GM08714 (cell line): ENCODE measurements around the gene STOX2.
"Not testable (repeated sequence)": the region's sequence is repeated elsewhere in the genome, so short reads cannot be mapped to it uniquely, and the experiment has no call there.

Experiments
- H3K4me3 ChIP-seq: fragments of 200-500 bp; sonication (Bioruptor generic); 2 replicates; pipeline ENCODE4 v1.5.1; 2014; ENCODE audit warnings: mild to moderate bottlenecking, low read length, inconsistent platforms
- ZNF274 ChIP-seq: IDR thresholded peaks from 2 replicates; pipeline ENCODE4 v1.6.1; 2012; ENCODE audit warnings: mild to moderate bottlenecking, low read depth, low read length

Gene STOX2

GRCh38 chr4:184030764-184031163, 125.7 kb downstream of the STOX2 start:
- no peak for TF ChIP-seq ZNF274
- H3K4me3 ChIP-seq = no peak overlapping the region

DNA sequence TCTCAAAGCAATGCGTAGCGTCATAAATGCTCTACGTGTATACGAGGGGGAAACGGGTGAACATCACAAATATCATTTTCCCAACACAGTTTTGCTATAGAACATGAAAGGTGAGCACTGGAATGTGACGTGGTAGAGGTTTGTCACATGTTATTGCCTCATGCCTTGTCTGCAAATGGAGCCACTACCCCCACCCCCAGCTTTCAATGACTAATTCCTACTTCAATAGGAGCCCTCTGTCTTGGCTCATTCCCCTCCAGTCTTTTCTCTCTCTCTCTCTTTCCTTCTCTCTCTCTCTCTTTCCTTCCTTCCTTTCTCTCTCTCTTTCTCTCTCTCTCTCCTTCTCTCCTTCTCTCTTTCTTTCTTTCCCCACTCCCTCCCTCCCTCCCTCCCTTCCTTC, 127.0 kb downstream of the STOX2 start:
- no peak overlapping the region for H3K4me3 ChIP-seq
- TF ChIP-seq ZNF274 = no peak

DNA sequence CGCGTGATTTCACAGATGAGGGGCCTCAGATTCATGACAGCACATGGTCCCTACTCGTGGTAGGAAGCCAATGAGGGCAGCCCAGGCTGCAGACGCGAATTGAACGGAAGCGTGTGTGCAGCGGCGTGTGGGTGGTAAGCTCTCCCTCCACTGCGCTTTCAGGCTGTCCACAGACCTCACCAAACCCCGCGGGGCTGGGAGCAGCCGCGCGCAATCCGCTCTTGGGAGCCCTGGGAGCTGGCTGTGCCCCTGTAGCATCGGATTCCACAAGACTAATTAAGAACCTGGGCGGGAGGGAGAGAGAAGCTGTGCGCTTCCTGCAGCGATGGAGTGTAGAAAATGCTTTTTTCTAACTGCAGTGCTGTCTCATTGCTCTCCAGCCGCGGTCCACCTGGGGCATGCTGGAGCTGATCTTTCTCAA, 134.9 kb downstream of the STOX2 start:
- H3K4me3 ChIP-seq = no peak overlapping the region
- no peak for TF ChIP-seq ZNF274

DNA sequence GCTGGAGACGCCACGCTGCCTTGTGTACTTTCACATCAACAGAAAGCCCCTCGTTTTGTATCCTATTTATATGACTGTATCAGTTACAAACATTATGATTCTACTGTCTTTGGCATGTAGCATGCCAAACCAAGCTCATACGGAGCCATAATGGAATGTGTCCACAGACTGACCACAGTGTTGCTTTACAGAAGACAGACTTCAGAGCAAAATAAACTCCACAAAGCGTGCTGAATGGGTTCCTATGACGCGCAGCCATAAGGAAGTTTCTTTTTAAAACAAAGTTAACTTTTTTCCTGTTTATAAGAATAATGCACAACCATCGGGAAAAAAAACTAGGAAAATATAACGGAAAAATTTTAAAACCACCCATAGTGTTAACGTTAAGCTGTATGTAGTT, 136.0 kb downstream of the STOX2 start:
- TF ChIP-seq ZNF274 = no peak
- H3K4me3 ChIP-seq = no peak overlapping the region

GRCh38 chr4:184046148-184046547, 141.0 kb downstream of the STOX2 start:
- no peak overlapping the region for H3K4me3 ChIP-seq
- no peak for TF ChIP-seq ZNF274

- H3K4me3 ChIP-seq = not testable (repeated sequence)
Measured at GRCh38 chr4:184051262-184051661, 146.2 kb downstream of the STOX2 start.

- TF ChIP-seq ZNF274 = no peak
- no peak overlapping the region for H3K4me3 ChIP-seq
Measured at GRCh38 chr4:184052616-184053015, 147.5 kb downstream of the STOX2 start.

GRCh38 chr4:184053434-184053833, 148.3 kb downstream of the STOX2 start:
- no peak overlapping the region for H3K4me3 ChIP-seq
- TF ChIP-seq ZNF274 = no peak

DNA sequence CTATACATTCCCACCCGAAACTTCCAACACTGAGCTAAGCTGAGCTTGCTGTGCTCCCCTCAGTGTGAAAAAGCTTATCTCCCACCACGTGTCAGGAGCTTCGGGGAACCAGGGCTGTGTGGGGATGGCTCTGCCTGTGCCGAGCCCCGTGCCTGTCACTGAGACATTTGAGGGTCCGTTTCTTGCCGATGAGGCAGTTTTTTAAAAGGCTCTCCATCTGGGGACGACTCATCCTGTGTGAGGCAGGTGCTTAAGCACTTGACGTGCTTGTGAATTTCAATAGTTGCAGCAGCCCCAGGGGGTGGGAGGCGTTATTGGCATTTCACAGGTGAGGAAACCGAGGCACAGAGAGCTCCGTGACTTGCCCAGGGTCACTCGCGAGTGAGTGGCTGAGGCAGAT, 151.8 kb downstream of the STOX2 start:
- no peak overlapping the region for H3K4me3 ChIP-seq
- no peak for TF ChIP-seq ZNF274

- TF ChIP-seq ZNF274 = no peak
- H3K4me3 ChIP-seq = no peak overlapping the region
Measured at GRCh38 chr4:184058026-184058425, 152.9 kb downstream of the STOX2 start.

GRCh38 chr4:184059099-184059498, 154.0 kb downstream of the STOX2 start:
- H3K4me3 ChIP-seq = no peak overlapping the region
- no peak for TF ChIP-seq ZNF274

DNA sequence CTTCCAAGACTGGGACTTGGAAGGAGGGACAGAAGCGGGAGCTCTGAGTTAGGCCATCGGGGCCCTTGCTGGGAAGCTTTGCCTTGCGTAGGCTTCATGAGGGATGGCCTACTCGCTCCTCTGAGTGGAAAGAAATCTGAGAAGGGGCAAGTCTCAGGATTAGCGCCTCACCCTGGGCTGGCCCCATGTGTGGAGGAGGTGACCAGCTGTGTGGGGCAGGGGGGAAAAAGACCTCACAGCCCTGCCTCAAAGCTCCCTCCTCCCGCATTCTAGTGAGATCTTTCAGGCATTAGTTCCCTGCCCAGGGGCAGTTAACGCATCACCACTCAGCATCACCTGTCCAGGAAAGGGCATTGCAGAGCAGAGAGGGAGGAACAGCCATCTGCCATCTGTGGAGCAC, 156.5 kb downstream of the STOX2 start:
- TF ChIP-seq ZNF274 = no peak
- H3K4me3 ChIP-seq = no peak overlapping the region

DNA sequence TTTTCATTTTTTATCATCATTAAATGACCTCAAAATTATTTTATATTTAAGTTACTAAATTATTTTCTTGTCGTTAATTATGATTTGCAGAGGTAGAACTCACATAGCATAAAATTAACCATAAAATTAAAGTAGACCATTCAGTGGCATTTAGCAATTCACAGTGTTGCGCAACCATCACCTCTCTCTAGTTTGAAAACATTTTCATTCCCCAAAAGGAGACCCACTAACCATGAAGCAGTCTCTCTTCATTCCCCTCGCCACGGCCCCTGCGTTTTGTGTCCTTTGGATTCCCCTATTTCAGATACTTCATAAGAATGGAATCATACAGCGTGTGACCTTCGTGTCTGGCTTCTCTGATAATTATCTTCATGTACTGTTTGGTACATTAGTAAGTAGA, 157.7 kb downstream of the STOX2 start:
- H3K4me3 ChIP-seq = no peak overlapping the region
- no peak for TF ChIP-seq ZNF274

DNA sequence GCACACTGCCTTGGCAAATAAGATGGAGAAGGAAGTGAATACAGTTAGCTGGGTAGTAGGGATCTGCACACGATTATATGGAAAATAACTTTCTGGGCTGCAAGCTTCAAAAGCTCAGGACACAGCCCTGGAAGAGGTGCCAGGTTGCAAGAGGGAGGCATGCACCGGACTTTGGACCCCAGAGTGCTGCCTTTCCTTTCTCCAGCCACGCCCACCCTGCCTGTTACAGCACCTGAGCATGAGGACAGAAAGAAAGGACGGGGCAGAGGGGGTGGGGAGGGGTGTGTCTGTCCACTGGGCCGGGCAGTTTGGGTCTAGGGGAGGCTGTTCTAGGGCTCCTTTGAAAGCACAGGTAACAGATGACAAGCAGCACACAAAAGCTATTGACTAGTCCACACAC, 159.8 kb downstream of the STOX2 start:
- no peak for TF ChIP-seq ZNF274
- no peak overlapping the region for H3K4me3 ChIP-seq

GRCh38 chr4:184066584-184067300, 161.6 kb downstream of the STOX2 start:
- TF ChIP-seq ZNF274 = no peak
- H3K4me3 ChIP-seq = no peak overlapping the region

DNA sequence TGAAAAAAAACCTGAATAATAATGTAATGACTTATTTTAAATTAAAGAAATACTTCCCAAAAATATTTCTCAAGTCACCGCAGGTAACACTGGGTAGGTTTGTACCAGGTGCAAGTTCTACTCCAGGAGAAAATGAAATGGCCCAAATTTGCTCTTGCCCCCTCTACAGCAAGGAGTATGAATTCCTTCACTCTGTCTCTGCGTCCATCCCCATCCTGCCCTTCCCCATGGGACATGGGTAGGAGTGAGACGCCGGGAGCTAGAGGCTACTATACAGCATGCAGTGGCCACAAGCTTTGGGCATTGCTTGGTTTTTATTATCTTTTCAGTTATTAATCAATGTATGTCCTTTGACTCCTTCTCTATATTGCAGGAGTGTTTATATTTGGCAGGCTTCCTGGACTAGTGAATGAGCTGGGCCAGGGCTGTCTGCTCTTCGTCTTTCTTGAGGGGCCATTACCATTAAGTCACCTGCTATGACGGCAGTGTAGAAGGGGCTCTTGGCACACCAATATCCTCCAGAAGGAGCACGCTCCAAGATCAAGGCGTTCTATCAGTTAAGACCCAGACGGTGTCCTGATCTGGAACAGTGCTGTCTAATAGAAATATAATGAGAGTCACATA, 162.9 kb downstream of the STOX2 start:
- no peak for TF ChIP-seq ZNF274
- no peak overlapping the region for H3K4me3 ChIP-seq
